Stomach (tissue), 4 donors: ENCODE results near the gene USO1.

Experiments used
- CTCF ChIP-seq, 7 experiments: fragments of 450-650 bp in 4 of 7; fragments of 200-600 bp in 3 of 7; sonication (generic) in 3 of 7; IDR thresholded peaks; one replicate each; pipeline ENCODE4 v1.5.1; 2016 to 2019; ENCODE audit warnings: antibody characterized with exemption in 7 of 7, control low read depth in 2 of 7, mild to moderate bottlenecking in 1 of 7
- EP300 ChIP-seq: sonication (generic); formaldehyde crosslinking; IDR thresholded peaks from one replicate; pipeline ENCODE4 v1.6.1; 2017; ENCODE audit warnings: antibody characterized with exemption
- POLR2A ChIP-seq, 4 donors: fragments of 450-650 bp; IDR thresholded peaks; one replicate each; pipeline ENCODE4 v1.6.1; 2016; ENCODE audit warnings: antibody characterized with exemption in 4 of 4, control low read depth in 2 of 4, mild to moderate bottlenecking in 1 of 4, moderate library complexity in 1 of 4
- POLR2AphosphoS5 ChIP-seq, 3 donors: sonication (generic); formaldehyde crosslinking; IDR thresholded peaks; one replicate each; pipeline ENCODE4 v1.6.1; 2016; ENCODE audit warnings: antibody characterized with exemption in 3 of 3

DNA sequence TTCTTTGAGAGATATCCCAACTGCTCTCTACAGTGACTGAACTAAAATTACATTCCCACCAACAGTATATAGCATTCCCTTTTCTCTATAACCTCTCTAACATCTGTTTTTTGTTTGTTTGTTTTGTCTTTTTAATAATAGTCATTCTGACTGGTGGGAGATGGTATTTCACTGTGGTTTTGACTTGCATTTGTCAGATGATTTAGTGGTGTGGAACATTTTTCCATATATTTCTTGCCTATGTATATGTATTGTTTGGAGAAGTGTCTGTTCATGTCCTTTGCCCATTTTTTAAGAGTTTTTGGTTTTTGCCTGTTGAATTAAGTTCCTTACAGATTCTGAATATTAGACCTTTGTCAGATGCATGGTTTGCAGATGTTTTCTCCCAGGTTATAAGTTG is 9.0 kb downstream of the USO1 start:
- TF ChIP-seq CTCF (IDR thresholded peaks at IDR 0.05) (no peak), POLR2AphosphoS5 (IDR thresholded peaks at IDR 0.05) (no peak), EP300 (no peak), POLR2A (IDR thresholded peaks at IDR 0.05) (no peak)
